Measurements from ENCODE around the gene NOTO. TPM values are rescaled to one million over a fixed set of nuclear protein-coding genes. Genes with fewer than 3 reads are reported as not detected.

The NOTO gene
- total RNA-seq, 1 donor from 2014 or later: not detected

DNA sequence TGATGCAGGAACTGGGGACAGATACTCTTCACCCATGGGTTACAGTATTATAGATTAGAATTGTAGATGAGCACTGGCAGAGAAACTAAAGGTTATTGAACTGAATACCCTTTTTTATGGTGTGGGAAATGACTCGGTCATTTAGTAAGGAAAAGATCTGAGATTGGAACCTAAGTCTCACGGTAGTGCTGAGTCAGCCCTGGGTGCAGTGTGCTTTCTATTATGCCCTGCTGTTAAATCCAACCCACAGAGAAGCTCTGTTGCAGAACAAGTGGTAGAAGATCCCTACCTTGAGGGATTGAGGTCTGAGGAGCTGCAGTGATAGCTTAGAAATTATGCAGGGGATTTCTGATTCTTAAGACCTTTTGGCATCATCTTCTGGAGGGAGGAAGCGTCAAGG lies 44.5 kb downstream of the NOTO start:
- no peak overlapping the region for H3K4me3 Mint-ChIP-seq (ENCODE audit: unreplicated experiment)
- no peaks in the 10 kb centered on the region for H3K27me3 Mint-ChIP-seq (ENCODE audit: unreplicated experiment)
- peaks cover 3% of the 10 kb centered on the region for H3K4me1 Mint-ChIP-seq (ENCODE audit: unreplicated experiment)
- TF ChIP-seq, protein P1, sequence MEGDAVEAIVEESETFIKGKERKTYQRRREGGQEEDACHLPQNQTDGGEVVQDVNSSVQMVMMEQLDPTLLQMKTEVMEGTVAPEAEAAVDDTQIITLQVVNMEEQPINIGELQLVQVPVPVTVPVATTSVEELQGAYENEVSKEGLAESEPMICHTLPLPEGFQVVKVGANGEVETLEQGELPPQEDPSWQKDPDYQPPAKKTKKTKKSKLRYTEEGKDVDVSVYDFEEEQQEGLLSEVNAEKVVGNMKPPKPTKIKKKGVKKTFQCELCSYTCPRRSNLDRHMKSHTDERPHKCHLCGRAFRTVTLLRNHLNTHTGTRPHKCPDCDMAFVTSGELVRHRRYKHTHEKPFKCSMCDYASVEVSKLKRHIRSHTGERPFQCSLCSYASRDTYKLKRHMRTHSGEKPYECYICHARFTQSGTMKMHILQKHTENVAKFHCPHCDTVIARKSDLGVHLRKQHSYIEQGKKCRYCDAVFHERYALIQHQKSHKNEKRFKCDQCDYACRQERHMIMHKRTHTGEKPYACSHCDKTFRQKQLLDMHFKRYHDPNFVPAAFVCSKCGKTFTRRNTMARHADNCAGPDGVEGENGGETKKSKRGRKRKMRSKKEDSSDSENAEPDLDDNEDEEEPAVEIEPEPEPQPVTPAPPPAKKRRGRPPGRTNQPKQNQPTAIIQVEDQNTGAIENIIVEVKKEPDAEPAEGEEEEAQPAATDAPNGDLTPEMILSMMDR (IDR thresholded peaks at IDR 0.05): no peak
- peaks cover 62% of the 10 kb centered on the region for H3K36me3 Mint-ChIP-seq (ENCODE audit: unreplicated experiment)
- no peak for DNase-seq (ENCODE audit: extremely low spot score, unreplicated experiment)
- peak overlapping the region; percentile 13 for H3K27ac Mint-ChIP-seq (ENCODE audit: unreplicated experiment)
- no peaks in the 10 kb centered on the region for H3K9me3 Mint-ChIP-seq (ENCODE audit: unreplicated experiment)

DNA sequence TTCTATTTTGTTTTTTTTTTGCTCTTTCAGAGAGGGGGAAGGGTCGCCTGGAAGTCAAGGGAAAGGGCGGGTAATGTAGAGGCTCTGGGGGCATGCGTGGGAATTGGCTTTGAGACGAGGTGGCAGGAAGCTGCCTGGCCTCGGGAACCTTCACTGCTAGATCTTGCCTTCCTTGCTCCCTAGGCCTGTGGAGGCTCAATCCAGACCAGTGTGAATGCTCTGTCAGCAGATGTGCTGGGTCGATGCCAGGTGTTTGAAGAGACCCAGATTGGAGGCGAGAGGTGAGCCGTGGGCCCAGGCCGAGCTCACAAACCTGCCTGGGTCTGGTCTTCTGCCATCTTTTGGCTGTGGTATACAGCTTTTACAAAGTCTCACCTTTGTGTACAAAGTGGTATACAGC lies 47.3 kb downstream of the NOTO start:
- H3K36me3 Mint-ChIP-seq (ENCODE audit: unreplicated experiment): peaks cover 70% of the 10 kb centered on the region
- no peak overlapping the region for H3K27ac Mint-ChIP-seq (ENCODE audit: unreplicated experiment)
- H3K27me3 Mint-ChIP-seq (ENCODE audit: unreplicated experiment): no peaks in the 10 kb centered on the region
- TF ChIP-seq, protein P1 (IDR thresholded peaks at IDR 0.05): no peak
- no peaks in the 10 kb centered on the region for H3K9me3 Mint-ChIP-seq (ENCODE audit: unreplicated experiment)
- H3K4me1 Mint-ChIP-seq (ENCODE audit: unreplicated experiment): no peaks in the 10 kb centered on the region
- DNase-seq (ENCODE audit: extremely low spot score, unreplicated experiment): no peak
- no peak overlapping the region for H3K4me3 Mint-ChIP-seq (ENCODE audit: unreplicated experiment)

DNA sequence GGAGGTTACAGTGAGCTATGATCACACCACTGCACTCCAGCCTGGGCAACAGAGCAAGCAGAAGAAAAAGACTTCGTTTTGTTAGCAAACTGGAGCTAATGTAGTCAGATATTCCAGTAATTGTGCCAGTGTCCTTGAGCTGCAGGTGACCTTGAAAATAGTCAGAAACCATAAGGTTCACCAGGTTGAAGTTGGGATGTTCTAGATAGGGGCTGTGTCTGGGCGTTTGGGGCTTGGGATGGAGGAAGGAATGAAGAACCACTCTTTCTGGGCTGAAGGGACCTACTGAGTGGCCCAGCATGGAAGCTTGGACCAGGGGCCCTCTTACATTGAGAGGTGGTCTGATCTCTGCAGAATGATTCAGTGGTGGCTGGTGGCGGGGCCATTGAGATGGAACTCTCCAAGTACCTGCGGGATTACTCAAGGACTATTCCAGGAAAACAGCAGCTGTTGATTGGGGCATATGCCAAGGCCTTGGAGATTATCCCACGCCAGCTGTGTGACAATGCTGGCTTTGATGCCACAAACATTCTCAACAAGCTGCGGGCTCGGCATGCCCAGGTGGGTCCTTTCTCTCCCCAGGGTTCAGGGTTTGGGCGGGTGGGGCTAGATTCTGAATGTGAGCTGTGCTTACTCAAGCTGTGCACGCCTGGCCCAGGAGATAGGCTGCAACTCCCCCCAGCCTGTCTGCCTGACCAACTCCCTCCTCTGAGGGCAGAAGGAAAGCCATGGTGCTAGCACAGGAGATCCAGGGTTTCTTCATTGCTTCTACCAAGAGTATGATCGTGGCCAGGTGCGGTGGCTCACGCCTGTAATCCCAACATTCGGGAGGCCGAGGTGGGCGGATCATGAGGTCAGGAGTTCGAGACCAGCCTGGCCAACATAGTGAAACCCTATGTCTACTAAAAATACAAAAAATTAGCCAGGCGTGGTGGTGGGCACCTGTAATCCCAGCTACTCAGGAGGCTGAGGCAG lies 48.8 kb downstream of the NOTO start:
- DNase-seq (ENCODE audit: extremely low spot score, unreplicated experiment): no peak
- Mint-ChIP-seq H3K4me3 (ENCODE audit: unreplicated experiment) (no peak overlapping the region), H3K36me3 (ENCODE audit: unreplicated experiment) (peaks cover 62% of the 10 kb centered on the region), H3K4me1 (ENCODE audit: unreplicated experiment) (no peaks in the 10 kb centered on the region), H3K27me3 (ENCODE audit: unreplicated experiment) (no peaks in the 10 kb centered on the region), H3K27ac (ENCODE audit: unreplicated experiment) (no peak overlapping the region), H3K9me3 (ENCODE audit: unreplicated experiment) (no peaks in the 10 kb centered on the region)
- TF ChIP-seq, protein P1 (IDR thresholded peaks at IDR 0.05): no peak

DNA sequence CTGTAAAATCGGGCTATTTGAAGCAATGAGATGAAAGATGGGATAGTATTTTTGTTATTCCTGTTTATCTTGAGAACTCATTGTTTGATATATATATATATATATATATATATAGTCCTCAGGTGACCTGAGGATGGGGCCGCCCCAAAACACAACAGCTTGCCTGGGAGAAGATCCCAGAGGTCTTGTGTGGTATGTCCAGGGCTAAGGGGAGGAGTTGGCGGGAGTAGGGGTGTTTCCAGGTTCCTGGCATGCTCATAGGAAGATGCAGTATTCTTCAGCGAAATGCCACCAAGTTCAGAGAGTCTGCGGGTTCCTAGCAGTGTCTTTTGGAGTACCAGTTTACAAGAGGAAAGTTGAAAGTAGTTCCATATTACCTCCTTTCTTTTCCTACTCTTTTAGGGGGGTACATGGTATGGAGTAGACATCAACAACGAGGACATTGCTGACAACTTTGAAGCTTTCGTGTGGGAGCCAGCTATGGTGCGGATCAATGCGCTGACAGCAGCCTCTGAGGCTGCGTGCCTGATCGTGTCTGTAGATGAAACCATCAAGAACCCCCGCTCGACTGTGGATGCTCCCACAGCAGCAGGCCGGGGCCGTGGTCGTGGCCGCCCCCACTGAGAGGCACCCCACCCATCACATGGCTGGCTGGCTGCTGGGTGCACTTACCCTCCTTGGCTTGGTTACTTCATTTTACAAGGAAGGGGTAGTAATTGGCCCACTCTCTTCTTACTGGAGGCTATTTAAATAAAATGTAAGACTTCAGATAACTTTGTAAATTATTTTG lies 50.1 kb downstream of the NOTO start:
- no peaks in the 10 kb centered on the region for H3K4me1 Mint-ChIP-seq (ENCODE audit: unreplicated experiment)
- no peak for DNase-seq (ENCODE audit: extremely low spot score, unreplicated experiment)
- peaks cover 50% of the 10 kb centered on the region for H3K36me3 Mint-ChIP-seq (ENCODE audit: unreplicated experiment)

More for the DNA sequence above, 50.1 kb downstream of the NOTO start:
- TF ChIP-seq, protein P1 (IDR thresholded peaks at IDR 0.05): no peak
- Mint-ChIP-seq H3K4me3 (ENCODE audit: unreplicated experiment) (no peak overlapping the region), H3K9me3 (ENCODE audit: unreplicated experiment) (no peaks in the 10 kb centered on the region), H3K27ac (ENCODE audit: unreplicated experiment) (no peak overlapping the region), H3K27me3 (ENCODE audit: unreplicated experiment) (no peaks in the 10 kb centered on the region)
